Right lung (tissue), 5 donors: ENCODE results near the gene UQCR10. TPM values are rescaled to one million over a fixed set of nuclear protein-coding genes. Genes with fewer than 3 reads are reported as not detected.

Source experiments
- DNase-seq, 2 donors: peaks; one replicate each; pipeline ENCODE4 v3.0.0-alpha.2; 2013
- polyA plus RNA-seq, 5 donors: library from polyadenylated mRNA; unstranded; fragments of 120-200 nt; gene quantifications; one replicate each; pipeline versions ENCODE4 v1.2.1 to v1.2.3, GENCODE V29; 2013; ENCODE audit warnings: inconsistent platforms in 1 of 5, low replicate concordance in 1 of 5; ENCODE audit not compliant: insufficient read length in 5 of 5, insufficient read depth in 1 of 5

UQCR10 gene
- polyA plus RNA-seq, 5 donors, result 111 to 139 (median 121) TPM

GRCh38 chr22:29755889-29756288 lies 11.3 kb upstream of the UQCR10 start:
- no peak for DNase-seq

GRCh38 chr22:29756341-29756740 lies 10.8 kb upstream of the UQCR10 start:
- no peak for DNase-seq

GRCh38 chr22:29757096-29757495 lies 10.1 kb upstream of the UQCR10 start:
- DNase-seq, result no peak

GRCh38 chr22:29758068-29758622 lies 9.0 kb upstream of the UQCR10 start:
- no peak for DNase-seq

- no peak for DNase-seq
These were observed 8.2 kb upstream of the UQCR10 start for GRCh38 chr22:29758959-29759358.

- DNase-seq, result no peak
These were observed 4.9 kb upstream of the UQCR10 start for GRCh38 chr22:29762263-29762662.

GRCh38 chr22:29765905-29766631 lies 1.1 kb upstream of the UQCR10 start:
- DNase-seq, result no peak

- peak in 1 of 2 donors; percentile 92 for DNase-seq
These were observed 468 bp upstream of the UQCR10 start, which contains the start of gene ZMAT5 for GRCh38 chr22:29766632-29767170. Gene ZMAT5 (minus strand): TSS chr22:29767007. CDS start chr22:29748544, 18,463 bp downstream.

GRCh38 chr22:29768052-29768693 lies 1.0 kb downstream of the UQCR10 start:
- DNase-seq, result no peak

GRCh38 chr22:29769723-29770321 lies 2.7 kb downstream of the UQCR10 start:
- peak in 1 of 2 donors; percentile 34 for DNase-seq

GRCh38 chr22:29772170-29772641 lies 5.0 kb downstream of the UQCR10 start:
- no peak for DNase-seq

GRCh38 chr22:29773233-29773632 lies 6.1 kb downstream of the UQCR10 start:
- no peak for DNase-seq

GRCh38 chr22:29780220-29780619 lies 13.1 kb downstream of the UQCR10 start:
- DNase-seq, result no peak

GRCh38 chr22:29780748-29781676 lies 13.8 kb downstream of the UQCR10 start:
- no peak for DNase-seq

- DNase-seq, result no peak
These were observed 15.1 kb downstream of the UQCR10 start for GRCh38 chr22:29782061-29782845.

GRCh38 chr22:29784451-29785361 lies 17.5 kb downstream of the UQCR10 start:
- DNase-seq, result peak in 1 of 2 donors; percentile 35

GRCh38 chr22:29786031-29786430 lies 18.9 kb downstream of the UQCR10 start:
- no peak for DNase-seq

- DNase-seq, result no peak
These were observed 20.3 kb downstream of the UQCR10 start for GRCh38 chr22:29787371-29787980.
